IPS-NIHi7 (cell line): ENCODE results near the gene GNG7.

Experiments
- DNase-seq: peaks from one replicate; pipeline ENCODE4 v3.0.0; 2012; ENCODE audit warnings: mixed read lengths; ENCODE audit errors: extremely low spot score

GNG7 gene

GRCh38 chr19:2702170-2703076 lies at the start of gene GNG7:
Gene GNG7, minus strand, starts transcription at chr19:2702694. Its CDS starts 182,006 bp downstream, at chr19:2520688.
- DNase-seq = peak; percentile 100

DNA sequence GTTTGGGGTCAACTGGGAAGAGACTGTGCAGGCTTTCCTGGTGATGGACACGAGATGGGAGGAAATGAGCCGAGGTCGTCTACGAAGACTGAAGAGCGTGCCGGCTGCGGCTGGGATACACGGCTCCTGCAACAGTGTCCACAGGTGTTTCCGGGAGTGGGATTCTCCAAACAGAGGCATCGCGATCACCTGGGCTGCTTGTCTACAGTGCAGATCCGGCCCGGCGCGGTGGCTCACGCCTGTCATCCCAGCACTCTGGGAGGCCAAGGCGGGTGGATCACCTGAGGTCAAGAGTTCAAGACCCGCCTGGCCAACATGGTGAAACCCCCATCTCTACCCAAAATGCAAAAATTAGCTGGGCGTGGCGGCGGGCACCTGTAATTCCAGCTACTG lies 48.9 kb upstream of the GNG7 start:
- no peak for DNase-seq

DNA sequence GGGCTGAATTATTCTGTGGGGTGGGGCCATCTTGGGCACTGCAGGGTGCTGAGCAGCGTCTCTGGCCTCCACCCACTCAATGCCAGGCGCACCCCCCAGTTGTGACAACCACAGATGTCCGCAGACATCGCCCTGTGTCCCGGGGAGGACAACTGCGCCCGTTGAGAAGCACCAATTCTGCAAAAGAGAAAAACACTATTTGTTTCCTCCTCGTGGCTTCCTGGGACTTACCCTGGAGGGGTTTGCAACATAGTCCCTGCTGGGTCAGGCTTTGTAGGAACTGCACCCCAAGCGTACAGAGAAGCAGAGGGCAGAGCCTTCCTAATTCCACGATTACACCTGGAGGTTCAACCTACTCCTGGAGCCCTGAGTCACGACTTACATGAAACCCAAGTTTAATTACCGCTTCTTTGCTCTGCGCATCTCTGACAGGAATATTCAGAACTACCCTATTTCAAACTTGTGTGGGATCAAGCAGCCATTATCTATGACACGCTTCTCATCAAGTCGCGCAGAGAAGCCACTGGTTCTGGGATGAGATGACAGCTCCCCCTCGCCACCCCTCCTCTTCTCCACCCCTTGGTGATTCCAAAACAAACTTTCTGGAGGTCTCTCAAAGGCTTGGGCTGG lies 48.4 kb upstream of the GNG7 start:
- no peak for DNase-seq

DNA sequence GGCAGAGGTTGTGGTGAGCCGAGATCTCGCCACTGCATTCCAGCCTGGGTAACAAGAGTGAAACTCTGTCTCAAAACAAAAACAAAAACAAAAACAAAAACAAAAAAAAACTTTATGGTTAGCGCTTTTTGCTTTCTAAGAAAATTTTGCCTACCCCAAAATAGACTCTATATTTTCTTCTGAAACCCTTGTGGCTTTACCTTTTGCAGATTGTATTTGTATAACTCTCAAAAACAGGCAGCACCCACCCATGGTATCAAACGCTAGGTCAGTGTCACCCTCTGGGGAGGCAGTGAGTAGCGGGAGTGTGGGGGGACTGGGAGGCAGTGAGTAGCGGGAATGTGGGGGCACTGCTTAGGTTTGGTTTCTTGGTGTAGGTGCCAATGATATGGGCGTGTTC lies 44.9 kb upstream of the GNG7 start:
- no peak for DNase-seq

DNA sequence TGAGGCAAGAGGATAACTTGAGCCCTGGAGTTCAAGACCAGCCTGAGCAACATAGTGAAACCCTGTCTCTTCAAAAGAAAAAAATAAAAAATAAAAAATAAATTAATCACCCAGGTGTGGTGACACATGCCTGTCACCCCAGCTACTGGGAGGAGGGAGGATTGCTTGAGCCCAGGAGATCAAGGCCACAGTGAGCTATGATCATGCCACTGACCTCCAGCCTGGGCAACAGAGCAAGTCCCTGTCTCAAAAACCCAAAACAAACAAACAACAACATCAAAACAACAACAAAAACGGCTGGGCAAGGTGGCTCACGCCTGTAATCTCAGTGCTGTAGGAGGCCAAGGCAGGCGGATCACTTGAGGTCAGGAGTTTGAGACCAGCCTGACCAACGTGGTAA lies 41.6 kb upstream of the GNG7 start:
- no peak for DNase-seq

DNA sequence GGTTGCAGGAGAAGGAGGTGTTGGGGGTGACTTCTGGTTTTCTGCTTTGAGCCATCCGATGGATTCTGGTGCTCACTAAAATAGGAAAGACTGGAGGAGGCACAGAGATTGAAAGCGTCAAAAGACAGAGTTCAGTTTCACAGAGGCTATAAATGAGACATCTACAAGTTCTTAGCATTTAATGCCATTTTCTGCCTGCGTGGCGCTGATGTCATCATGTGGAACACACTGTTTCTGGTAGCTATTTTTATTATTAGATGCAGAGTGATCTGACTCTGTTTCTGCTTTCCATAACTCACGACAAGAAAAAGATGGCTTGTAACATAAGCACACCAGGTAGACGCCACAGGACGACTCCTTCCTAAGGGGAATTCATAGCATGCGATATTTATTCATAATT lies 40.6 kb upstream of the GNG7 start:
- no peak for DNase-seq

DNA sequence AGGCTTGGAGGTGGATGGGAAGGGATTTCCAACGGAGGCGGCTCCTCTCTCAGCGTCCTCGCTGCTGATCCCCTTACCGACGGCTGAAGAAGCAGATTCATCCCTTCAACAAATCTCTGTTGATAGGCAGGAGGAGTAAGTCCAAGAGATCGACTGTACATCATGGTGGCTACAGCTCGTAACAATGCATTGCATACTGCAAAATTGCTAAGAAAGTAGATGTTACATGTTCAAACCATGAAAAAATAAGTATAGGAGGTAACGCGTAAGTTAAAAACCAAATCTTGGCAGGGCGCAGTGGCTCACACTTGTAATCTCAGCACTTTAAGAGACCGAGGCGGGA lies 37.8 kb upstream of the GNG7 start:
- DNase-seq = no peak

- peak; percentile 100 for DNase-seq
These were observed 37.3 kb upstream of the GNG7 start, which contains the start of gene SLC39A3 for GRCh38 chr19:2739602-2740313. Gene SLC39A3, minus strand, starts transcription at chr19:2740017. Its CDS starts 2,760 bp downstream, at chr19:2737257.

DNA sequence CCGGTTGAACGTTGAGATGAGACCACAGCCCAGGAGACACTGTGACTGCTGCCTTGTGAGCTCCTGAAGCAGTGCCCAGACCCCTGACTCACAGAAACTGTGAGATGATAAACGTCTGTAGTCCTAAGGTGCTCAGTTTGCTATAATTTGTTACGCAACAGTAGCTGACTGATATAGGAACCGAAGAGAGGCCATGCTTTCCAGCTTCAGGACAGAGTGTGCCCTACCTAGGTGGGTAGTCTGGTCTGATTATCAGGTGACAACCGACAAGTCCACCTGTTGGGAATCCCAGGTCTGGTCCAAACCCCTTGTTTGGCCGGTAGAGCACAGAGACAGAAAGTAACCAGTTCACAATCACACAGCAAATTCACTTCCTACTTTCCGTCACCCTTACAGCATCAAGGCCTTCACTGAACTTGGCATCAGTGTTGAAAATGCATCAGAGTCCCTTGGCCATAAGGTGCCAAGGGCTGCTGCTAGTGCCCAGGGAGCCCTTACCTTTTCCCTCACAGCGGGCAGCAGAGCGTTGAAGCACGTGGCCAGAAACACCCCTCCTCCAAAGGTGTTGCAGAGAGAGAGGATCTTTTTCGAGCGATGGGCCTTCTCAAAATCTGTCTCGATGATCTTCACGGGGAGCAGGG lies 34.2 kb upstream of the GNG7 start:
- DNase-seq = no peak

DNA sequence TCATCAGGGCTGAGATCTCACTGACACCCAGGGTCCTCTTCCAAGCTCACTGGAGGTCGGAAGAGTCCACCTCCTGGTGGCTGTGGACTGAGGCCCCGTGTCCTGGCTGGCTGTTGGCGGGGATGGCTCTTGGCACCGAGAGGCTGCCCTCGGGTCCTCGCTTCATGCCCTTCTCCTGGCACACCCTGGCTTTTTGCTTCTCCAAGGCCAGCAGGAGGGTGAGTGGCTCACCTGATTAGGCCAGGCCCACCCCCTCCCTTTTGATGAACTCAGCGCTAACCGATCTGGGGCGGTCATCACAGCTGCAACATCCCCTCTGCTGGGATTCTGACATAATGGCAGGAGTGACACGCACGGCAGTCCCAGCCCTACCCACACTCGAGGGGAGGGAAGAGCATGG lies 32.9 kb upstream of the GNG7 start:
- DNase-seq = no peak

GRCh38 chr19:2734589-2735288 lies 32.2 kb upstream of the GNG7 start:
- DNase-seq = no peak

- DNase-seq = no peak
These were observed 31.6 kb upstream of the GNG7 start for GRCh38 chr19:2733930-2734588.

- DNase-seq = no peak
These were observed 30.4 kb upstream of the GNG7 start for GRCh38 chr19:2732883-2733282.

DNA sequence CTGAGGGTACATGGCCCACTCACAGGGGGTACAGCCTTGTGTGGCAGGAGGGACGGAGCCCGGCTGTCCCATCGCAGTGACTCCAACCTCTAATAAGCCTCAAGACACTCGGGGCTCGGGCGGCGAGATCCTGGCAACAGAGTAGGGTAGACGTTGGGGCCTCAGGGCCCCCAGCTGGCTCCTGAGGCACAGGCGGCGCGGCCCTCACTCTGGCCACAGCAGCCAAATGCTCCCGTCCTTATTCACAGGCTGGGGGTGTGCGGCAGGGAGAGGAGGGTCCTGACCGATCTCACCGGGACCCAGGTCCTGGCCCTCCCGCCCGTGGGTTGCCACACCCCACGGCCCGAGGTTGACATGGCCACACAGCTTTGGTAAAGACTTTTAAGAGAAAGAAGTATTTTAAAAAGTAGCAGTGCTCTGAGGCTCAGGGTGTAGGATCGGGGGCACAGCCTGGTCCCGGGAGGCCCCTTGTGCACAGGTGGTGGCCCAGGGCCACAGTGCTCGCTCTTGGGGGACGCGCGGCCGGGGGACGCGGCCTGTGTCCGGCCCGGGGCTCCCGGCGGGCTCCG lies 29.7 kb upstream of the GNG7 start:
- no peak for DNase-seq

- no peak for DNase-seq
These were observed 28.9 kb upstream of the GNG7 start for GRCh38 chr19:2731181-2731995.

GRCh38 chr19:2729943-2730818 lies 27.7 kb upstream of the GNG7 start:
- DNase-seq = no peak

GRCh38 chr19:2728783-2729387 lies 26.4 kb upstream of the GNG7 start:
- no peak for DNase-seq

- no peak for DNase-seq
These were observed 25.1 kb upstream of the GNG7 start for GRCh38 chr19:2727640-2727944.
